Activated CD4-positive, alpha-beta T cell treated with anti-CD3 and anti-CD28 coated beads, Interleukin-2, amount 50 U/mL, for 16 hours (primary cell): Measurements from ENCODE around the gene ZBTB8A.
"Not testable (repeated sequence)": the region's sequence is repeated elsewhere in the genome, so short reads cannot be mapped to it uniquely, and the experiment has no call there.

Experiments
- DNase-seq: peaks from one replicate; pipeline ENCODE4 v3.0.0-alpha.2; 2020

ZBTB8A gene

DNA sequence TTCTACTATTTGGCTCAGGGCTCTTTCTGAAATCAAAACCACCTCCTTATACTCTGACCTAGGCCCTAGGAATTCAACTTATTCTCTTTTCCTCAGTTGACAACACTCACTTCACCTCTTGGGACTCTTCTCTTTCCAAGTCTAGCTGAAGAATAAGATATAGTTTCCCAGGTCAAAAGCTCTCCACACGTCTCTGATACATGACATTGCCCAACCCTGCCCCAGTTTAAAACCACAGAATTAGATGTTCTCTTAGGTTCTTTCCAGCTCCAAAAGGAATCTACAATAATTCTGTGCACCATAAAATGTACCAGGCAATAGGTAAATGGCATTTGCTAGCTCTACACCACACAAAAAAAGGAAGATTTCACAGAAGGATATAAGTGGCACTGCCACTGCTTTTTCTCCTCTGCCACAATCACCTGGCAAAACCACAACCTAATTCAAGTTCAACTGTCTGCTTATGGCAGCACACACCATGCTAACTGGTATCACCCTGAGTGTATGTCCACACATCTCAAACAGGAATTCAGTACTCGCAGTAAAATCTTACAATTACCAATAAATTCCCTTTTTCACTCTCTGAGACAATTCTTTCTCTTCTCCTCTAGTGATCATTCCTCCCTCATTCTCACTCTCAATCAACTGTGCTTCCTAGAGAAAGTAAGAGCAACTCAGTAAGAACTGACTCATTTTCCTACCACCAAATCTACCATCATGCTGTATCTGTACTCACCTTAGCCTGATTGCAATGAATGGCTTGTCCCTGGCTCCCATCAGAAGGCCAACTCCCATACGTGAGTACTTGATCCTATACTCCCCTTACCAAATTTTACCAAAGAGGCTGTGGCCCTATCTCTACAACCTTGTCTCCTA lies 83.8 kb downstream of the ZBTB8A start:
- DNase-seq, result peak; percentile 77

DNA sequence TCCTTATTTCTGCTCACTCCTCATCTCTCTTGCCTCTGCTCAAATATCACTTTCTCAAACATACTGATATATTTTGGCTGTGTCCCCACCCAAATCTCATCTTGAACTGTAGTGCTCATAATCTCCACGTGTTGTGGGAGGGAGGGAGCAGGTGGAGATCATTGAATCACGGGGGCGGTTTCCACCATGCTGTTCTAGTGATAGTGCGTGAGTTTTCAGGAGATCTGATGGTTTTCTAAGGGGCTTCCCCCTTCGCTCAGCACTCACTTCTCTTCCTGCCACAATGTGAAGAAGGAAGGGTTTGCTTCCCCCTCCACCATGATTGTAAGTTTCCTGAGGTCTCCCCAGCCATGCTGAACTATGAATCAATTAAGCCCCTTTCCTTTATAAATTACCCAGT lies 84.5 kb downstream of the ZBTB8A start:
- peak; percentile 44 for DNase-seq

DNA sequence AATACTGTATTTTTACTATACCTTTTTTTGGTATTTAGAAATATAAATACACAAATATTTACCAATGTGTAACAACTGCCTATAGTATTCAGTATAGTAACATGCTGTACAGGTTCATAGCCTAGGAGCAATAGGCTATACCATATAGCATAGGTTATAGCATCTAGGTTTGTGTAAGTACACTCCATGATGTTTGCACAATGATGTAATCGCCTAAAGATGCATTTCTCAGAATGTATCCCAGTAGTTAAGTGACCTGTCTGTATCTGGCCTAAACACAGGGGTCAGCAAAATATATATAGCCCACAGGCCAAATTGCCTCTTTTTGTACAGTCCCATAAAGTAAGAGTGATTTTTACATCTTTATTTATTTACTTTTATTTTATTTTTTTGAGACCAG lies 86.9 kb downstream of the ZBTB8A start:
- no peak for DNase-seq

DNA sequence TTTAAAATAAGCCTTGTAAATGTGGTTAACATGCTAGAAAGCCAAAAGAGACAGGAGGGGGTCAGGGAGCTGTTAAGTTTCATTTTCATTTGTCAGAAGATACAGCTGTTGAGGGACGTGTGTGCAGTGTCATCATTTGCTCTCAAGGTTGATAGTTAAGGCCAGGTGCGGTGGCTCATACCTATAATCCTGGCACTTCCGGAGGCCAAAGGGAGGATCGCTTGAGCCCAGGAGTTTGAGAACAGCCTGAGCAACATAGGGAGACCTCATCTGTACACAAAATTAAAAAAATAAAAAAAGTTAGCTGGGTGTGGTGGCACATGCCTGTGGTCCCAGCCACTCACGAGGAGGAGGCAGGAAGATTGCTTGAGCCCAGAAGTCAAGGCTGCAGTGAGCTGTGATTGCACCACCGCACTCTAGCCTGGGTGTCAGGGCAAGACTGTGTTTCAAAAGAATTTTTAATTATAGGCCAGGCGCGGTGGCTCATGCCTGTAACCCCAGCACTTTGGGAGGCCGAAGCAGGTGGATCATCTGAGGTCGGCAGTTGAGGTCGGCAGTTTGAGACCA lies 88.5 kb downstream of the ZBTB8A start:
- peak; percentile 35 for DNase-seq

DNA sequence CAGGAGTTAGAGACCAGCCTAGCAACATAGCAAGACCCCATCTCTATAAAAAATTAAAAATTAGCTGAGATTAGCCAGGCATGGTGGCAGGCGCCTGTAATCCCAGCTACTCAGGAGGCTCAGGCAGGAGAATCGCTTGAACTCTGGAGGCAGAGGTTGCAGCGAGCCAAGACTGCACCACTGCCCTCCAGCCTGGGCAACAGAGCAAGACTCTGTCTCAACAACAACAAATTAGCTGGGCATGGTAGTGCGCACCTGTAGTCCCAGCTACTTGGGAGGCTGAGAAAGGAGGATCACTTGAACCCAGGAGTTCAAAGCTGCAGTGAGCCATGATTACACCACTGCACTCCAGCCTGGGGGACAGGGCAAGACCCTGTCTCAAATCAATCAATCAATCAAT lies 90.9 kb downstream of the ZBTB8A start:
- not testable (repeated sequence) for DNase-seq

DNA sequence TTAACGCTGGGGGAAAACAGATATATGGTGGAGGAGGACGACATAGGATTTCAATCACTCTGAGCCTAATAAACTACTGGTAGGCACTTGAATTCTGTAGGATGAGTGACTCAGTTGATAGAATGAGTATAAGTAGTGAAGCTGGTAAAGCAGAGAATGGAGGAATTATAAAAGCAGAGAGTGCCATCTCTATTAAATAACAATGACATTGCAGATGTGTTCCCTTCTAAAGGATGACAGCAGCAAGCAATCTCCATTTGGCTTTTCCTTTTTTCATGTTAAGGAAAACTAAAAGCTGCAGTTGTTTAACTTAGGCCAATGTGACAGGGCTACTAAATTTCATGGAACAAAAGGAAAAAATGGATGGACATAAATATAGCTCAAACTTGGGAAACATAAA lies 93.6 kb downstream of the ZBTB8A start:
- DNase-seq, result no peak

DNA sequence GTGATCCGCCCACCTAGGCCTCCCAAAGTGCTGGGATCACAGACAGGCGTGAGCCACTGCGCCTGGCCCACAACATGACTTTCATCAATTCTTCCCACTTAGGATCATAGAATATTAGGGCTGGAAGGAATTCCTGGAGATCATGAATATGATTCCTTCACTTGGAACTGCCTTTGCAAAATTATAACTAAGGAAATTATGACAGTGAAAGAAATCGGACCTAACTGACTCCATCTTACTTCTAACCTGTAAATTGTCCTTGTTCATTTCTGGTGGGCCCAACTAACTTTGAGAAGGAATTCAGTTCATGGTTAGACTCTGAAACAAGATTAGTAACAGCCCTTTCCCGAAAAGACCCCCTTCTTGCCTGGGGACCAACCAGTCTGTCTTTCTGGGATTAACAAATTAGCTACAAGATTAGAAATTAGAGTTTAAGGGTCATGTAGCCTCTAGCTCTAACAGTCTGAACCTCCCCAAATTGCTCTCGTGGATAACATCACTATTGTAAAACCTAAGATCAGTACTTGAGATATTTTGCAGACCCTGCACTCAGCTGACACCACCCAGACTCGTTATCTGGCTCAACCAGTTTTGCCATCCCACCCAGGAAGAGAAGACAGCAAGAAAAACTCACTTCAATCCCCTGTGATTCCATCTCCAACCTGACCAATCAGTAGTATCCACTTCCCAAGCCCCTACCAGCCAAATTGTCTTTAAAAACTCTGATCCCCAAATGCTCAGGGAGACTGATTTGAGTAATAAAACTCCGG lies 96.5 kb downstream of the ZBTB8A start:
- no peak for DNase-seq

DNA sequence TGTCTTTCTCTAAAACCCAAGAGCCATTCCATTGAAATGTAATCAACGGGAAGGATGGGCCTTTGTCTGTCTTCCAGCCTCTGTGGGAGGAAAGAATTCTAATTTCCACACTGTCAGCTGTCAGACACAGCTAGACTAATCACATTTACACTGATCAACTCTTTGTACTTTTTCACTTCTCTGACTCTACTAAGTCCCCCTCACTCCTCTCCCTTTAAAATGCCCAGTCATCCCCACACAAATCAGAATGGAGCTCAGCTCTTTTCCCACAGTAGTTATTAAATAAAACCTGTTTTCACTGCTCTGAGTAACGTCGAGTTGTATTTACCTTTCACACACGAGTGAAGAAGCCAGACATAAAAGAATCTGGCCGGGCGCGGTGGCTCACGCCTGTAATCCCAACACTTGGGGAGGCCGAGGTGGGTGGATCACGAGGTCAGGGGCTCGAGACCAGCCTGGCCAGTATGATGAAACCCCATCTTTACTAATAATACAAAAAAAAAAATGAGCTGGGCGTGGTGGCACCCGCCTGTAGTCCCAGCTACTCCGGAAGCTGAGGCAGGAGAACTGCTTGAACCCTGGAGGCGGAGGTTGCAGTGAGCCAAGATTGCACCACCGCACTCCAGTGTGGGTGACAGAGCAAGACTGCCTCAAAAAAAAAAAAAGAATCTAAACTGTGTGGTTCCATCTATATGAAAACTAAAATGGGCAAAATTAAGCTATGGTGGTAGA lies 97.9 kb downstream of the ZBTB8A start:
- DNase-seq, result no peak

DNA sequence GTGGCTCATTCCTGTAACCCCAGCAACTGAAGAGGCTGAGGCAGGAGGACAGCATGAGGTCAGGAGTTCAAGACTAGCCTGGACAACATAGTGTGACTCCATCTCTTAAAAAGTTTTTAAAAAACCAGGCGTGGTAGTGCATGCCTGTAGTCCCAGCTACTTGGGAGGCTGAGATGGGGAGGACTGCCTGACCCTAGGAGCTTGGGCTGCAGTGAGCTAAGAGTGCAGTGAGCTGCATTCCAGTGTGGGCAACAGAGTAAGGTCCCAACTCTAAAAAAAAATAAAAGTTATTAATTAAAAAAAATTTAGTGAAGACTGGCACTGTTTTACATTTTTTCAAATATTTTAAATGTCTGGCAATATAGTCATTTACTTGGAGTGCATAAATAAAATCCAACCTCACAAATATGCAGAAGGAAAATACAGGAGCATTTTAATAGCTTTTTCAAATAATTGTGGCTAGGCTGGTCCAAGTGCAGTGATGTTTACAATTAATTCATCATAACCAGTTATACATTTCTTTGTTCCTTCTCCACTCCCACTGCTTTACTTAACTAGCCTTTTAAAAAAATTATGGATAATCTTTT lies 100.4 kb downstream of the ZBTB8A start:
- no peak for DNase-seq

DNA sequence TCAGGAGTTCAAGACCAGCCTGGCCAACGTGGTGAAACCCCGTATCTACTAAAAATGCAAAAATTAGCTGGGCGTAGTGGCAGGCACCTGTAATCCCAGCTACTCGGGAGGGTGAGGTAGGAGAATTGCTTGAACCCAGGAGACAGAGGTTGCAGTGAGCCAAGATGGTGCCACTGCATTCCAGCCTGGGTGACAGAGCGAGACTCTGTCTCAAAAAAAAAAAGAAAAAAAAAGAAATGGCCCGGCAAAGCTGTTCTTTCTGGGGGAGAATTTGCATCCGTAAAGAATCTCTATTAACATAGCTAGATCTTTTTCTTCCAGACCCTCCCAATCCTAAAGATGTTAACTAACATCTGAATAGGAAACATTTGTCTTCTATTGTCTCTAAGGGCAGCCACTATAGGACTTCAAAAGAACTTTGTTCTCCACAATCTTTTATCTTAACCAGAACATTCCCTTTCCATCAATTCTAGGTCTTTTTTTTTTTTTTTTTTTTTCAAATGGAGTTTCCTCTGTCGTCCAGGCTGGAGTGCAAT lies 103.1 kb downstream of the ZBTB8A start:
- not testable (repeated sequence) for DNase-seq

DNA sequence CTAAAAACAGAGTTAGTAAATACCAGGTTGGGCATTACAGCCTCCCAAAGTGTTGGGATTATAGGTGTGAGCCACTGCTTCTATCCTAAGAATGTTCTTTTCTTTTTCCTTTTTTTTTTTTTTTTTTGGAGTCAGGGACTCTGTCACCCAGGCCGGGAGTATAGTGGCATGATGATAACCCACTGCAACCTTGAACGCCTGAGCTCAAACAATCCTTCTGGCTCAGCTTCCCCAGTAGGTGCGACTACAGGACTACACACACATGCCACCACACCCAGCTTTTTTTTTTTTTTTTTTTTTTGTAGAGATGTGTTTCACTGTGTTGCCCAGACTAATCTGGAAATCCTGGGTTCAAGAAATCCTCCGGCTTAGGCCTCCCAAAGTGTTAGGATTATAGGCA lies 105.2 kb downstream of the ZBTB8A start:
- DNase-seq, result no peak

DNA sequence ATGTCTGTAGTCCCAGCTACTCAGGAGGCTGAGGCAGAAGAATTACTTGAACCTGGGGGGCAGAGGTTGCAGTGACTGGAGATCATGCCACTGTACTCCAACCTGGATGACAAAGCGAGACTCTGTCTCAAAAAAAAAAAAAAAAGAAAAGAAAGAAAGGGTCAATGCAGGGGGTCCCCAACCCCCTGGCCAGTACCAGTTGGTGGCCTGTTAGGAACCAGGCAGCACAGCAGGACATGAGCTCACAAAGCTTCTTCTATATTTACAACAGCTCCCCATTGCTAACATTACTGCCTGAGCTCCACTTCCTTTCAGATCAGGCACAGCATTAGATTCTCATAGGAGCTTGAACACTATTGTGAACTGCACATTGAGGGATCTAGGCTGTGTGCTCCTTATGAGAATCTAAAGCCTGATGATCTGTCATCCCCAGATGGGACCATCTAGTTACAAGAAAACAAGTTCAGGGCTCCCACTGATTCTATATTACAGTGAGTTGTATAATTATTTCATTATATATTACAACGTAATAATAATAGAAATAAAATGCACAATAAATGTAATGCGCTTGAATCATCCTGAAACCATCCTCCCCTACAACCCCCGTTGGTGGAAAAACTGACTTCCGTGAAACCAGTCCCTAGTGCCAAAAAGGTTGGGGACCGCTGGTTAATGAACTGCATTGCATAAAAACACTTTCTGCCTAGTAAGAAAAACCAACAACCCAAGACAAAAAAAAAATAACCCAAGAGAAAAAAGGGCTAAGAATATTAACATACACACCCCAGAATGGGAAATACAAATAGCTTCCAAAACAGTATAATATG lies 108.3 kb downstream of the ZBTB8A start:
- DNase-seq, result peak; percentile 49

DNA sequence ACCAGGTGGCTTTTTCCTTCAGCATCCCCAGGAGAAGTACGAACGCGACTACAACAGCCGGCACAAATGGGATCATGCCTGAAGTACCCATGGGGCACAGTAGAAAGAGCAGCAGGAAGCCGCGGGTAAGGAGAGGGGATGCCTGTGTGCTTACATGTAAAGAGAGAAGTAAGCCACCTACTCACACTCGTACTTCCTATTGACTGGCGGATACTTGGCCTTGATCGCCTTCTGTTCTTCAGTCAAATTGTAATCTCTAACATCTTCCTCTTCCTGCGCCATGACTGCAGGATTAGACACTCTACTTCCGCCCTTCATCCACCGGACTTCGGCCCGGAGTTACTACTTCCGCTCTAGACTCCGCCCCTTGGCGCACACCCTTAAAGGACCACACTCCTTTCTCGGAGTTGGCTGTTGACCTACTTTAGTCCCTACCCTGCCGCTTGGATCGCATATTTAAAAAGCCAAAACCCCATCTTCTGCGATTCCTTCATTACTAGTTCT lies 111.1 kb downstream of the ZBTB8A start, which contains the start of gene ZBTB8OS:
Gene ZBTB8OS (minus strand): TSS at position 303 of the 504 bp plus-strand sequence. CDS start 21 bp downstream, at position 282.
- DNase-seq, result peak; percentile 94

DNA sequence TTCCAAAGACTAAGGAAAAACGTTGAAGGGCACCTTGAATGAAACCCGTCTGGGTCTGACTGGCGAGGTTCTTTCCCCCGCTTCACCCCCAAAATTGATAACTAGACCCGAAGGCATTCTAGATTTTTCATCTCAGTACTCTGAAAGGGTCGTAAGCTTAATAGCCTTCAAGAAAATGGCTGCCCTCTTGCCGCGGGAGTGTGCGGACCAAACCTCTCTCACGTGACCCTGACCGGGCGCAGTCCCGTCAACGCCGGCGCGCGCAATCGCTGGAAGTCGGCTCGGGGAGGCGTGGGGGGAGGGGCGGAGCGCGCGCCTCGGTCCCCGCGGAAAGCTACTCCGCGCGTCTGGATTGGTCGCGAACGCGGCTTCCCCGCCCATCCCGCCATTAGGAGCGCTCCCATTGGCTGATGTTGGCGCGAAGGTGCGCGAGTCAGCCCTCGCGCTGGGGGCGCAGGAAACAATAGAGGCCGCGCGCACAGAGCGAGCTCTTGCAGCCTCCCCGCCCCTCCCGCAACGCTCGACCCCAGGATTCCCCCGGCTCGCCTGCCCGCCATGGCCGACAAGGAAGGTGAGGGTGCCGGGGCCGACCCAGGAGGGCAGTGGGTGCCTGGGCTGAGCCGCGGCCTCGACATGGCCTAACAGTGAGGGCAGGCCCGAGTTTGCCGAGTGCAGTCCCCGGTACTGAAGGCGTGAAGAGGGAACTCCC lies 111.7 kb downstream of the ZBTB8A start, which contains the start of gene RBBP4:
Gene RBBP4 (plus strand): TSS at position 457 of the 709 bp plus-strand sequence. CDS start 99 bp downstream, at position 556.
- DNase-seq, result peak; percentile 98

DNA sequence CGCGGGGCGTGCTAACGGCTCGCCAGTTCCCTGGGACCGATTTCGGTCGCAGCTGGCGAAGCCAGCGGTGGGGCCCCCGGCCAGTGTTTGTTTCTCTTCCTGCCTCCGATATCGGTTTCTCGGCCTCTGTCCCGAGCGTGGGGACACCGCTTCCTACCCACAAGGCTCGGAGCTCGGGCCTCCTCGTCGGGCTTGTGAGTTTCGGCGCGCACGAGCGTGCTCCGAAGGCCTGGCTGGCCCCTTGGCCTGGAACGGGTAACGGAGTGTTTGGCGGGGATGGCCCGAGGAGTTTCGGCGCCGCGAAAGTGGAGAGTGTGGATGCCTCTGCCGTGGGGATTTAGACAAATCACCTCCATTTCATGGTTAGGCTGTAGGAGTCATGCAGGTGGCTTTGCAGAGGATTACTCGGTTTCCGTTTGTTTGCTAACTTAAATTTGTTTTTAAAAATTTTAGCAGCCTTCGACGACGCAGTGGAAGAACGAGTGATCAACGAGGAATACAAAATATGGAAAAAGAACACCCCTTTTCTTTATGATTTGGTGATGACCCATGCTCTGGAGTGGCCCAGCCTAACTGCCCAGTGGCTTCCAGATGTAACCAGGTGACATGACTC lies 112.3 kb downstream of the ZBTB8A start:
- DNase-seq, result no peak

DNA sequence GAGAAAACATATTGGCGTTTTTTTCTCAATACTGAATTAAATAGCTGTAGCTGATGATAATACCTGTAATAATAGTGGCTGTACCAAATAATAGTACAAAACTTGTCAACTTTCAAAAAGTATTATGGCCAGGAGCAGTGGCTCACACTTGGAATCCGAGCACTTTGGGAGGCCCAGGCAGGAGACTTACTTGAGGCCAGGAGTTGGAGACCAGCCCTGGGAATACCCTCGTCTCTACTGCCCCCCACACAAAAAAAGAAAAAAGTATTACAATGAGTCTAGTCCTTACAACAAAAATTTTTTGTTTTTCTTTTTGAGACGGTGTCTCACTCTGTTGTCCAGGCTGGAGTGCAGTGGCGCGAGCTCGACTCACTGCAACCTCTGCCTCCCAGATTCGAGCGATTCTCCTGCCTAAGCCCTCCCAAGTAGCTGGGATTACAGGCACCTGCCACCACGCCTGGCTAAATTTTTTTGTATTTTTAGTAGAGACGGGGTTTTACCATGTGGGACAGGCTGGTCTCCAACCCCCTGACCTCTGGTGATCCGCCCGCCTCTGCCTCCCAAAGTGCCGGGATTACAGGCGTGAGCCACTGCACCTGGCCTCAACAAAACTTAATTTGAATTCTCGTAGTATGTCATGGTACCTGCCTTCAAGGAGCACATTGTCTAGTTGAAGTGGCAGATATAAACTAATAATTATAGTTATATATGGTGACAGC lies 113.2 kb downstream of the ZBTB8A start:
- no peak for DNase-seq
